NB4 (cell line): Measurements from ENCODE around the gene ZNF362.

ENCODE experiments used
- CTCF ChIP-seq: IDR thresholded peaks from one replicate; pipeline ENCODE4 v1.5.1; 2012; ENCODE audit warnings: low read depth, low read length
- POLR2A ChIP-seq: IDR thresholded peaks from 2 replicates; pipeline ENCODE4 v1.6.1; 2011; ENCODE audit warnings: mild to moderate bottlenecking; ENCODE audit not compliant: insufficient read length; ENCODE audit errors: extremely low read depth

GRCh38 chr1:33321178-33321577 is 64.9 kb downstream of the ZNF362 start:
- TF ChIP-seq CTCF: no peak
- TF ChIP-seq POLR2A: no peak
